Stimulated activated CD4-positive, alpha-beta T cell treated with anti-CD3 and anti-CD28 coated beads, Interleukin-1b, Interleukin-23, amount 100 ng/mL, for 1 hour (primary cell): ENCODE measurements around the gene RNF31.

Experiments used
- DNase-seq, 2 donors: peaks; one replicate each; pipeline ENCODE4 v3.0.0-alpha.2; 2020; ENCODE audit warnings: low read depth in 2 of 2

Gene RNF31

GRCh38 chr14:24116128-24116814 lies 31.0 kb upstream of the RNF31 start:
- DNase-seq, result no peak

GRCh38 chr14:24117179-24117578 lies 30.1 kb upstream of the RNF31 start:
- no peak for DNase-seq

- no peak for DNase-seq
Observed at GRCh38 chr14:24119691-24120090, 27.6 kb upstream of the RNF31 start.

- DNase-seq, result no peak
Observed at GRCh38 chr14:24121210-24121609, 26.1 kb upstream of the RNF31 start.

GRCh38 chr14:24122416-24122815 lies 24.9 kb upstream of the RNF31 start:
- no peak for DNase-seq

- DNase-seq, result no peak
Observed at GRCh38 chr14:24122898-24123297, 24.4 kb upstream of the RNF31 start.

- DNase-seq, result no peak
Observed at GRCh38 chr14:24123424-24124417, 23.6 kb upstream of the RNF31 start.

- DNase-seq, result no peak
Observed at GRCh38 chr14:24126939-24127338, 20.4 kb upstream of the RNF31 start.

- no peak for DNase-seq
Observed at GRCh38 chr14:24127673-24128072, 19.6 kb upstream of the RNF31 start.

GRCh38 chr14:24129410-24129998 lies 17.8 kb upstream of the RNF31 start:
- no peak for DNase-seq

GRCh38 chr14:24130380-24130716 lies 16.9 kb upstream of the RNF31 start, which contains the start of gene FITM1:
TSS of gene FITM1 (plus strand) at chr14:24130659. CDS start at chr14:24131564, 905 bp downstream.
- no peak for DNase-seq

GRCh38 chr14:24130717-24131548 lies 16.4 kb upstream of the RNF31 start:
- DNase-seq, result no peak

GRCh38 chr14:24131549-24131966 lies 15.7 kb upstream of the RNF31 start:
- DNase-seq, result no peak

- no peak for DNase-seq
Observed at GRCh38 chr14:24132061-24132685, 15.1 kb upstream of the RNF31 start.

- no peak for DNase-seq
Observed at GRCh38 chr14:24132976-24133375, 14.3 kb upstream of the RNF31 start.

- DNase-seq, result no peak
Observed at GRCh38 chr14:24133735-24134134, 13.6 kb upstream of the RNF31 start.

GRCh38 chr14:24135584-24135833 lies 11.8 kb upstream of the RNF31 start:
- DNase-seq, result no peak

- peak; percentile 89 to 94 for DNase-seq
Observed at GRCh38 chr14:24135834-24136683, 11.2 kb upstream of the RNF31 start, which contains the start of gene PSME1. TSS of gene PSME1 (plus strand) at chr14:24136194. CDS start at chr14:24136263, 69 bp downstream.

GRCh38 chr14:24136684-24137528 lies 10.4 kb upstream of the RNF31 start:
- no peak for DNase-seq
